ENCODE measurements around the gene USP17L27. TPM values are rescaled to one million over a fixed set of nuclear protein-coding genes. Genes with fewer than 3 reads are reported as not detected.

USP17L27 gene
- total RNA-seq = not detected in 2 replicates

GRCh38 chr4:9343848-9344247 is at the start of gene USP17L27:
Gene USP17L27 (plus strand): TSS chr4:9344148. CDS start chr4:9344148, 0 bp downstream.

GRCh38 chr4:9324865-9325264 is 19.1 kb upstream of the USP17L27 start, which contains the start of gene USP17L24:
Gene USP17L24 (plus strand): TSS chr4:9325165. CDS start chr4:9325165, 0 bp downstream.

GRCh38 chr4:9329611-9330010 is 14.3 kb upstream of the USP17L27 start, which contains the start of gene USP17L25:
Gene USP17L25 (plus strand): TSS chr4:9329911. CDS start chr4:9329911, 0 bp downstream.

GRCh38 chr4:9334358-9334757 is 9.6 kb upstream of the USP17L27 start, which contains the start of gene USP17L26:
Gene USP17L26 (plus strand): TSS chr4:9334658. CDS start chr4:9334658, 0 bp downstream.

GRCh38 chr4:9339103-9339502 is 4.8 kb upstream of the USP17L27 start, which contains the start of gene USP17L5:
Gene USP17L5 (plus strand): TSS chr4:9339403. CDS start chr4:9339403, 0 bp downstream.

GRCh38 chr4:9348593-9348992 is 4.6 kb downstream of the USP17L27 start, which contains the start of gene USP17L28:
Gene USP17L28 (plus strand): TSS chr4:9348893. CDS start chr4:9348893, 0 bp downstream.

GRCh38 chr4:9353338-9353737 is 9.4 kb downstream of the USP17L27 start, which contains the start of gene USP17L29:
Gene USP17L29 (plus strand): TSS chr4:9353638. CDS start chr4:9353638, 0 bp downstream.

GRCh38 chr4:9362829-9363228 is 18.9 kb downstream of the USP17L27 start, which contains the start of gene USP17L30:
Gene USP17L30 (plus strand): TSS chr4:9363129. CDS start chr4:9363129, 0 bp downstream.

Other genes starting within 250 kb of the USP17L27 start
- not detected in 2 replicates for gene FAM90A26, start 173.7 kb upstream of the USP17L27 start, total RNA-seq
- gene USP17L10, start 133.5 kb upstream of the USP17L27 start, total RNA-seq = not detected in 2 replicates
- gene USP17L11, start 128.7 kb upstream of the USP17L27 start, total RNA-seq = not detected in 2 replicates
- gene USP17L12, start 124.0 kb upstream of the USP17L27 start, total RNA-seq = not detected in 2 replicates
- gene USP17L13, start 119.3 kb upstream of the USP17L27 start, total RNA-seq = not detected in 2 replicates
- gene USP17L15, start 109.8 kb upstream of the USP17L27 start, total RNA-seq = not detected in 2 replicates
- not detected in 2 replicates for gene USP17L17, start 100.3 kb upstream of the USP17L27 start, total RNA-seq
- gene USP17L18, start 95.5 kb upstream of the USP17L27 start, total RNA-seq = not detected in 2 replicates
- not detected in 2 replicates for gene USP17L19, start 90.8 kb upstream of the USP17L27 start, total RNA-seq
- not detected in 2 replicates for gene USP17L20, start 86.0 kb upstream of the USP17L27 start, total RNA-seq
- gene USP17L21, start 81.3 kb upstream of the USP17L27 start, total RNA-seq = not detected in 2 replicates
- not detected in 2 replicates for gene USP17L22, start 76.5 kb upstream of the USP17L27 start, total RNA-seq
- gene USP17L24, start 19.0 kb upstream of the USP17L27 start, total RNA-seq = not detected in 2 replicates
- not detected in 2 replicates for gene USP17L25, start 14.2 kb upstream of the USP17L27 start, total RNA-seq
- gene USP17L26, start 9.5 kb upstream of the USP17L27 start, total RNA-seq = not detected in 2 replicates
- not detected in 2 replicates for gene USP17L5, start 4.7 kb upstream of the USP17L27 start, total RNA-seq
- gene USP17L28, start 4.7 kb downstream of the USP17L27 start, total RNA-seq = not detected in 2 replicates
- gene USP17L29, start 9.5 kb downstream of the USP17L27 start, total RNA-seq = not detected in 2 replicates
- gene USP17L30, start 19.0 kb downstream of the USP17L27 start, total RNA-seq = not detected in 2 replicates
- gene DEFB131A, start 100.3 kb downstream of the USP17L27 start, total RNA-seq = not detected in 2 replicates

Data from thoracic aorta endothelial cell (primary cell).